ENCODE results near the gene ZFYVE28.
"Not testable (repeated sequence)": the region's sequence is repeated elsewhere in the genome, so short reads cannot be mapped to it uniquely, and the experiment has no call there.

Gene ZFYVE28

DNA sequence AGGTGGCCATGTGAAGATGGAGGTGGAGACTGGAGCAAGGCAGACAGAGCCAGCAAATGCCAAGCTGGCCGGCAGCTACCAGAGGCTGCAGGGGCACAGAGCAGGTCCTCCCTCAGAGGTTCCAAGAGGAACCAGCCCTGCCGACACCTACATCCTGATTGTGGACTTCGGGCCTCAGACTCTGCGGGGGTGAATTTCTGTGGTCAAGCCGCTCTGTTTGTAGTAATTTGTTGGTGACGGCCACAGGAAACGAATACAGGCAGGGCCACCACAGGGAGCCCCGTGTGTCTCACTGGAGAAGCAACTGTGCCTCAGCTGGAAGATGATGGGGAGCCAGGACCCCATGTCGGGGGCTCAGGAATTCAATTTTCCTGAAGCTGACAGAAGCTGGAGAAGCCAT is 28.3 kb downstream of the ZFYVE28 start:
- no peak for DNase-seq (ENCODE audit: low spot score)

DNA sequence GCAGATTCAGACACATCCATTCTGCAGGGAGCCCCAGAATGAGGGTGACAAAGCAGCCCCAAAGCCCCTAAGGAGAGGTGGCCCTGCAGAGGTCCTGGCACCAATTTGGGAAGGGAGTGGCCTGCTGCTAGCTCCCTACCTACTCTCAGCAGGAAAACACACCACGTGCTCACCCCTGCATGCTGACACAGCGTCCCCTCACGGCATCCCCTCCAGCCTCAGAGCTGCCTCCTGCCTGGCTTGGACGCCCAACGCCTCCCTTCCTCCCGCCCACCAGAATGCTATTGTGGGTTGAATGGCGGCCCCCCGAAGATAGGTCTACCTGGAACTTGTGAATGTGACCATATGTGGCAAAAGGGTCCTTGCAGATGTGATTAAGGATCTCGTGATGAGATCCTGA is 28.8 kb downstream of the ZFYVE28 start:
- no peak for DNase-seq (ENCODE audit: low spot score)

DNA sequence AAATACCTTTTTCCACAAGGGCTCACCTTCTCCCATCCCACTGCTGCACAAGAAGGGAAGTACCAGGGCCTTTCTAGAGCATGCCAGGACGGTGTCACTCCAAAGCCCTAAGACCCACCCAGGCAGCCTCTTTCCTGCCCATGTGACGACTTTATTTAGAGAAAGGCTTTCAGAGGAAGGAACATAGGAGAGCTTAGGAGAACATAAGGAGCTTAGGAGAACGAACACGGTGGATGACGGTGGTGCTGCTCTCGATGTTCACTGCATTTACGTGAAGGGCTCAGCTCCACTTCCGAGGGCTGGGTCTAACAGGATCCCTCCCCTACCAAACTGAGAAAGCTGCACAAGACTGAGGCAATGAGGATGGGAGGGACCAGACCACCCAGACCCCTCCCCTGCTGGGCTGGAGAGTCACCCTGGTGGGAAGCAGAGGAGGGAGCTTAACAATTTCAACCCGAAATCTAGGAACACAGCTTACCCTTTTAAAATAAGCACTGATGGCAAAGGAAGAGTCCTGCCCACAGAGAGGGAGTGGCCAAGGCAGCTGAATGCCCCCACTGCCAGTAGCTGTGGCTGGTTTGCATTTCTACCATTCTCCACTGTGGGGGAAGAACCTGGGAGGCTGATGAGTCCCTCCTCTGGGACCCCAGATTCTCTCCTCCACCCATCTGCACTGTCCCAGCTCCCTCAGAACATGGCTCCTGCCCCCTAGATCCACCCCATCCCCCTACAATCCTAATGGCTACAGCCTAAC is 29.8 kb downstream of the ZFYVE28 start:
- no peak for DNase-seq (ENCODE audit: low spot score)

DNA sequence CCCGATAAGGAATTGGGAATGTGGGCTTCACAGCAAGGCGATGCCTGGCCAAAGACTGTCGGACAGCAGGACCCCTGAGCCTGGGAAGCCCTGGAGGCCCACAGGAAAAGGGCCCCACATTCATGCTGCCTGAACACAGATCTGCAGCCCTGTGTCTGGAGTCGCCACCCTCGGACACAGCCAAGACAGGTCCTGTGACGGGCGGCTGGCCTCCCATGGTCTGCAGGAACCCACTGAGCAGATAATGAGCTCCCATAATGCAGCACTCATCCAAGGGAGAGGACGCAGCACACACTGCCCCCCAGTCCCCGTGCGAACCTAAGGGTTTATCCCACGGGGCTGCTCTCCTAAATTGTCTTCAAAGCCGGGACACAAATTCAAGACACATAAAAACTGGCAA is 30.6 kb downstream of the ZFYVE28 start:
- no peak for DNase-seq (ENCODE audit: low spot score)

DNA sequence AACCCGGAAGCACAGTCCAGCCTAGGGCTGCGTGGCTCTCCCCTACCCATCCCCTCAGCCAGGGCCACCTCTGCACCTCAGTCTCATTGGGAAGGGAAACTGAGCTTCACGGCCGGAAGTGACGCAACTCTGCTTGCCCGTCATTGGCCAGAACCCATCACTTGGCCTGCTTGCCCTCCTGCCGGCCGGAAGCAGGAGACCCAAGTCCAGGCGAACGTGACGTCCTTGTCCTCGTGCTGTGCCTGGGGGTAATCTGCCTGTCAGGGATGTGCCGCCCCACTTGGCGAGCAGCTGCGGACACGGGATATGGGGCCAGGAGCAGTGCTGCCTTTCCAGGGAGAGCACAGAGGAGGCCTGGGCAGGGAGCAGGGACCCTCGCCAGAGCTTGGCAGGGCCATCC is 31.2 kb downstream of the ZFYVE28 start:
- no peak for DNase-seq (ENCODE audit: low spot score)

DNA sequence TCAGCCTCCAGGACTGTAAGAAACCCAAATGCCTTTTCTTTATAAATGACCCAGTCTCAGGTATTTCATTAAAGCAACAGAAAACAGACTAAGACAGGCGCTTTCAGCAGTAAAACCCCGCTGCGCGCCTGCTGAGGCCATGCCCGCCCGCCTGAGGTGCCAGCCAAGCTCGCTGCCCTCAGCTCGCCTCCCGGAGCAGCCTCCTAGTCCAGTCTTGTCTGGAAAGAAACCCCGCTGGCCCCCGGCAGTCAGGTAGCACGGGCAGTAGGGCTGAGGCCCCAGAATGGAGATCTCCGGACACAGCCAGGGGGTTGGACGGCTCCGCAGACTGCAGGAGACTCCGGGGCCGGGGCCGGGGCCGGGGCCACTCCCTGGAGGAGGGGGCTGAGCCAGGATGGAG is 31.7 kb downstream of the ZFYVE28 start:
- no peak for DNase-seq (ENCODE audit: low spot score)

DNA sequence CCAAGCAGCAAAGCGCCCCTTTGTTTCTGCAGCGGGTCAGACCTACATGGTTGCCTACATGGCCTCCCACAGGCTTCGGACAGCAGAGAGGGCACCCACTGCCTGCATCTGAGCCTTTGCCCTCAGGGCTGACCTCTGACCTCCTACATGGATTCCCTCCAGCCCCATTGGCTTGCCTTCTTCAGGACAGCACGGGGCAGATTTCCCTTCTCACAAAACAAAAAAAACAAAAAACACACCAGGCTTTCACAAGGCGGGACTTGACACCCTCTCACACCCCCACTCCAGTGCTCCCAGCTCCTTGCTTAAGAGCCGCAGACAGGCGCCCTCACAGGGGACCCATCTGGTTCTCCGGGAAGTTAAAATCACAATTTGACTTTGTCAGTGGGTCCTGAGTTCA is 32.9 kb downstream of the ZFYVE28 start:
- DNase-seq (ENCODE audit: low spot score), result no peak

DNA sequence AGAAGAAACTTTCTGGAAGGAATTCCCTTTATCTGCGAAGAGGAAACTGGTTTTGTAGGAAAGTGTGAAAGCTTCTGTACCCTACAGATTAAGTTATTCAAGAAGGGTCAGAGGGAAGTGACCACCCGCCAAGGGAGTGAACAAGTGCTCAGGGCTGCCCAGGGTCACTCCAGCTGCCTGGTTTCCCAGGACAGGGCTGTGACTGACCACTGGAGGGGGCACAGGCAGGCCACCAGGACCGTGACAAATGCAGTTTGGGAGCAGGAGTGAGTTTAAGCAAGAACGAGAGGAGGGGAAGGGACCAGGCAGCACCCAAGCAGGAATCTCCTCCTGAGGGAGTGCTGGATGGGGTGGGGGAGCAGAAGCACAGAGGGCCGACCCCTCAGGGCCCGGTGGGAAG is 34.2 kb downstream of the ZFYVE28 start:
- no peak for DNase-seq (ENCODE audit: low spot score)

DNA sequence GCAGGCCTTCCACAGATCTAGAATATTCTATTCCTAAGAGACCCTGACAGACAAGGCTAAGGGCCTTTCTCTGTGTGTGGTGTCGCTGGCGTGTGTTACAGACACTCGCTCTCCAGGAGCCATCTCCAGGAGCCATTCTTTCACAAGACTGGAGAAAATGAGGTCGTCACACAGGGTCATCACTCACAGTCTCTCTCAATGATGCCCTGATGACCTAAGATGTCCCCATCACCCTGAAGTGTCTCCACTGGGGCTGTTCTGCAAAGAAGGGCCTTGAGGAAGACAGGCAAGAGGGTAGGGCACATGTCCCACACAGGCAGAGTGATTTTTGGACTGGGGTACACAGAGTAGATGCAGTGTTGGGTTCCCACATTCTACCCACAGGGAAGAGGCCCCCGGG is 34.7 kb downstream of the ZFYVE28 start:
- no peak for DNase-seq (ENCODE audit: low spot score)

DNA sequence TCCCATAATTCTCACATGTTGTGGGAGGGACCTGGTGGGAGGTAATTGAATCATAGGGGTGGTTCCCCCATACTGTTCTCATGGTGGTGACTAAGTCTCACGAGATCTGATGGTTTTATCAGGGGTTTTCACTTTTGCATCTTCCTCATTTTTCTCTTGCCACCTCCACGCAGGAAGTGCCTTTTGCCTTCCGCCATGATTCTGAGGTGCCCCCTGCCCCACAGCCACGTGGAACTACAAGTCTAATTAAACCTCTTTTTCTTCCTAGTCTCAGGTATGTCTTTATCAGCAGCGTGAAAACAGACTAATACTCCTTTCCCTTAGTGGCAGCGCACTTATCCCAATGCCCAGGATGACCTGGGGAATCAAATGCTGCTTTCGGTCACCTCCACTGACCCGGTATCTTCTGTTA is 35.2 kb downstream of the ZFYVE28 start:
- not testable (repeated sequence) for DNase-seq (ENCODE audit: low spot score)

DNA sequence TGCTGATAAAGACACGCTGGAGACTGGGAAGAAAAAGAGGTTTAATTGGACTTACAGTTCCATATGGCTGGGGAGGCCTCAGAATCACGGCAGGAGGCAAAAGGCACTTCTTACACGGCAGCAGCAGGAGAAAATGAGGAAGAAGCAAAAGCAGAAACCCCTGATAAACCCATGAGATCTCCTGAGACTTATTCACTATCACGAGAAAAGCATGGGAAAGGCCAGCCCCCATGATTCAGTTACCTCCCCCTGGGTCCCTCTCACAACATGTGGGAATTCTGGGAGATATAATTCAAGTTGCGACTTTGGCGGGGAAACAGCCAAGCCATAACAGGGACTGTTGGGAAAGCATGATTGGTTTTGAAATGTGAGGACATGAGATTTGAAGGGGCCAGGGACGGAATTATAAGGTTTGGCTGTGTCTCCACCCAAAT is 35.7 kb downstream of the ZFYVE28 start:
- not testable (repeated sequence) for DNase-seq (ENCODE audit: low spot score)

DNA sequence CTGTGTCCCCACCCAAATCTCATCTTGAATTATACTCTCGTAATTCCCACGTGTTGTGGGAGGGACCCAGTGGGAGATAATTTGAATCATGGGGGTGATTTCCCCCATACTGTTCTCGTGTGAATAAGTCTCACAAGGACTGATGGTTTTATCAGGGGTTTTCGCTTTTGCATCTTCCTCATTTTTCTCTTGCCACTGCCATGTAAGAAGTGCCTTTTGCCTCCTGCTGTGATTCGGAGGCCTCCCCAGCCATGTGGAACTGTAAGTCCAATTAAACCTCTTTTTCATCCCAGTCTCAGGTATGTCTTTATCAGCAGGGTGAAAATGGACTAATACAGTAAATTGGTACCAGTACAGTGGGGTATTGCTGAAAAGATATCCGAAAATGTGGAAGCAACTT is 37.9 kb downstream of the ZFYVE28 start:
- DNase-seq (ENCODE audit: low spot score), result not testable (repeated sequence)

DNA sequence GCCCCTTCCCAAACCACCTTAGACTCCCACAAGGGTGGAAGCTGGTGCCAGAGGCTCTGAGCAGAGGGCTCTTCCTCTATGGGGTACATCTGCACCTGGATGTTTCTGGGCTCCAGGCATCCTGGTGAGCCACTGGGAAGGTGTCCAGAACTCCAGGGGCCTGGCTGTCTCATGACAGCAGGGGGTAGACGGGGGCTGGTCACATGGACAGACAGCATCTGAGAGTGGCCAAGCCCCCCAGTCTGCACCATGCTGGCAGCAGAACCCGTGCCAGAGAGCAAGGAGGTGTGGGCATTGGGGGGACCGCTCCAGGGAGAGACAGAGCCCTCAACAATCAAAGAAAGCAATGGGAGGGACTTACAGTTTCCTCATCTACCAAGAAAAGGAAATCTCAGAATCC is 39.5 kb downstream of the ZFYVE28 start:
- DNase-seq (ENCODE audit: low spot score), result no peak

DNA sequence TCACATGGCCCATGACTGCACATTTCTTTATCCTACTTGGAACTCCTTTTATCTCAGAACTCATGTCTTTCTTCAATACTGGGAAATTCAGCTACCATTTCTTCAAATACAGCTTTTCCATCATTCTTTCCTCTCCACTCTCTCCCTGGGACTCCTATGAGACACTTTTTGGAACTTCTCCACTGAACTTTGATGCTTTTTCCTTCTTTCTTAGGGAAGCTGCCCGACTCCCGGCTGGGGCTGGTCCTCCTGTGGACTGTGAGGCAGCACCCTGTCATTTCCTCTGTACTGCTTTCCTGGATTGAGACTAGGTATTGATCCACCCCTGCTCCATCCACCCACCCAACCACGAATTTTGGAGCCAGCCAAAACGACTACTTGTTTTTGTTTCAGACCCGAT is 40.0 kb downstream of the ZFYVE28 start:
- DNase-seq (ENCODE audit: low spot score), result no peak

DNA sequence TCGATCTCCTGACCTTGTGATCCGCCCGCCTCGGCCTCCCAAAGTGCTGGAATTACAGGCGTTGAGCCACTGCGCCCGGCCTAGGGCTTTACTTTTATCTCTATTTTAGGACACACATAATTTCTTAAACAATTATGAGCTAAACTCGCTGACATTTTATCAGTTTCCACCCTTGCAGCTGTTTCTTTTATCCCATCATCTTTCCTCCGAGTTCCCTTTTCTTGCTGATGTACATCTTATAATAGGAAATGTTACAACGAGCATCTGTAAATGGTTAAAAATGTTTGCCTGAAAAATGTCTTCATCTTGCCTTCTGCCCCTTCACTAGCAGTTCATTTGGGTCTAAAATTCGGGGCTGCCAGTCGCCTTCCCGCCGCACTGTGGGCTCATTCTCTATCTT is 41.2 kb downstream of the ZFYVE28 start:
- DNase-seq (ENCODE audit: low spot score), result no peak

DNA sequence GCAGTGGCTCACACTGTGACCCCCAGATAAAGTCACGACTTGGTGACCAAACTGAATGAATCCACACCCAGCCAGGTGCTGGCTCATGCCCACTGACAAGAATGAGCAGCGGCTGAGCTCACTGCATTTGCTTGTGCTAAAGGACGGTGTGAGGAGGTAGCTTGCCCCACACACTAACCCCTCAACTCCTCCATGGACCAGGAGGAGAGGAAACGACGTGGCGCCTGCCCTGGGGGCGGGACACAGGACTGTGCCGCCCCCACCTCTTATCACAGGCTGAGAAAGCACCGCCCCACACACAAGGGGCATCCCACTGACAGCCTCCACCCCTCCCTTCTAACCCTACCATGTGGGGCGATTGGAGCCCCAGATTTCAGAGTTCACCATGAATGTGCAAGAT is 43.0 kb downstream of the ZFYVE28 start:
- no peak for DNase-seq (ENCODE audit: low spot score)

DNA sequence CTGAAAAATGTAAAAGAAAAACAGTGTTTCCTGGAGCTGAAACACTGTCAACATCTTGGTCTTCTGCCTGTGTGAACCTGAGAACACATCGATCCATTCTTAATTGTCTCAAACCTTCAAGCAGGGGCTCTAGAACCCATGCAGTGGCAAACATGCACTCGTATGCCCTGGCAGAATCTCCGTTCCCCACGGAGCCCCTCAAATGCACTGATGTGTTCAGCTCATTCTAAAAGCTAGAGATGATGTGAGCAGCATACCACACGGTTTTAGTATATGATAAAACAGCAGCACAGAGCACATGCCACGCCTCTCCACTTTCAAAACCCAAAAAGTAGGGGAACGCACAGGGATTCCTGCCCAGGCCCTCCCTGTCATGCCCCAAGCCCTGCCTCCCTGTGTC is 44.9 kb downstream of the ZFYVE28 start:
- DNase-seq (ENCODE audit: low spot score), result no peak

DNA sequence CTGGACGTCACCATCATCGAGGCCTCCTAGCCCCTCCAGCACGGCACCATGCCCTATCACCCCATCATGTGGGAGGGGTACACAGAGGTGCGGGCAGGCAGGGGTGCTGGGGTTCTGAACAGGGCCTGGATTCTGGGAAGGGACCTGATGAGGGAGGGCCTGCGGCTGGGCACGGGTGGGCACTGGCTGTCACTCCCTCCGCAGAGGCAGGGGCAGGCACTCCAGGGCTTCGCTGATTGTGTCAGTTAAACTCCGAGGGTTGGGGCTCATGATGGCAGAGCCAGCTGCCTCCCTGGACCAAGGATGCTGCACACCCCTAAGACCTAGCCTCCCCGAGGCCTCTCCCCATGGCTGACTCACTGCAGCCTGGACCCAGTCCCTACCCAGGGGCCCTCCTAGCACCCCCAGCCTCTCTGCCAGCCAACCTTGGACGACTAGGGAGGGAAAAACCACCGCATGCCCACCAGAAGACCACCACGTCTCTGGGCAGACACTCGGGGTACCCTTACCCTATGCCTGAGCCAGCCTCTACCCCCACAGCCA is 45.9 kb downstream of the ZFYVE28 start:
- DNase-seq (ENCODE audit: low spot score), result no peak

DNA sequence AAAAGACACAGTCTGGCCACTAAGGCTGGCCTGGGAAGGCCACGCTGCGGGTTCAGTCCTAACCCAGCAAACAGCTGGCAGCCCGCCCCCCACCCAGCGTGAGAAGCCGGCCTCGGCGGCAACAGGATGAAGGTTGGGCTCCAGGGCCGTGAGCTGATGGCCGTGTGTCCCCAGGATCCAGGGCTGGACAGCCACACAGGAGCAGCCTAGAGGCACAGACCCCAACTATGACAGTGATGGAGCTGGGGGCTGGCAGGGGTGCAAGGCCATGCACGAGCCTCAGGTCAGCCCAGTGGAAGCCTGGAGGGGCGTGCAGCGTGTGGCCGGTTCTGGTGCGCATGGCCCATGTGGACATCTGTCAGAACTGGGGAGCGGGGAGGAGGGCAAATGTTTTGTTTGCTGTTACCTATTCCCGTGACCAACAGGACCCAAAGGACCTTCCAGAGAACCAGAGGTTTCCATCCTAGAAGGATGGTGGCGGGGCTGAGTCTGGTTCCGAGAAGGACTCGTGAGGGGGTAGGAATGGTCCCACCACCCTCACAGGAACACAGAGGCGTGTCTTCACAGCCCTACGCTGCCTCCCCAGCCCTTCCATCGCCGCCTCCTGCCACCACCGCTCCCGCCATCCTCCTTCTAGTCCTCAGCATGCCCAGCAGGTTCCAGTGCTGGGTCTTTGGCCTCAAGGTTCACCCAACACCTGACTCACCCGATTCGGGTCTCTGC is 46.5 kb downstream of the ZFYVE28 start:
- DNase-seq (ENCODE audit: low spot score), result no peak

DNA sequence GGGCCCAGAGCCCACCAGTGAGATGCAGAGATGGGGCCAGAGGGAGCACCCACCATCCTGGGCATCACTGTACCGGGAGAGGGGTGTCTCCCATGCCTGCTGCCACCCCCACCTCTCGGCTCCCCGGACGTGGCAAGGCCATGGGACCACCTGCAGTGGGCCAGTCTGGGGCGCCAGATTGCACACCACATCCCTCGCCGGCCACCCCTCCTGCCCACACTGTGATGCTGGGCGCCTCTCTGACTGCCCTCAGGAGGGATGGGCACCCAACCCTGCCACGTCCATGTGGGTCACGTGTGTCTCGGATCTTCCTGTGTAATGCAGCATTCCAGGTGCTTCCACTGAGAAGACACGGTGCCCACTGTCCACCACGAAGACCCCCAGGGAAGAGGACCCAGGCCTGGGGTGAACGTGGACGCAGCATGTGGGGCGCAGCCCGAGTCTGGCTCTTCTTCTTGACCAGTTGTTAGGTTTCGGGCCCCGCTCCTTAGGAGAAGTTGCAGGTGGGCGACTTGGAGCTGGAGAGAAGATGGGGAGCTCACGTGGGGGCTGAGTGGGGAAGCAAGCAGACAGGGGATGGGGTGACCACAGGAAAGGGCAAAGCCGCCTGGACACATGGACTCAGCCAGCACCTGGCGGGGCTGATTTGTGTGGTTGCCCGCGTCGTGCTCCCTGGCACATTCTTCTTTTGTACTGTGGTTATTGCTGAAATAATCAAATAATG is 47.7 kb downstream of the ZFYVE28 start:
- no peak for DNase-seq (ENCODE audit: low spot score)

DNA sequence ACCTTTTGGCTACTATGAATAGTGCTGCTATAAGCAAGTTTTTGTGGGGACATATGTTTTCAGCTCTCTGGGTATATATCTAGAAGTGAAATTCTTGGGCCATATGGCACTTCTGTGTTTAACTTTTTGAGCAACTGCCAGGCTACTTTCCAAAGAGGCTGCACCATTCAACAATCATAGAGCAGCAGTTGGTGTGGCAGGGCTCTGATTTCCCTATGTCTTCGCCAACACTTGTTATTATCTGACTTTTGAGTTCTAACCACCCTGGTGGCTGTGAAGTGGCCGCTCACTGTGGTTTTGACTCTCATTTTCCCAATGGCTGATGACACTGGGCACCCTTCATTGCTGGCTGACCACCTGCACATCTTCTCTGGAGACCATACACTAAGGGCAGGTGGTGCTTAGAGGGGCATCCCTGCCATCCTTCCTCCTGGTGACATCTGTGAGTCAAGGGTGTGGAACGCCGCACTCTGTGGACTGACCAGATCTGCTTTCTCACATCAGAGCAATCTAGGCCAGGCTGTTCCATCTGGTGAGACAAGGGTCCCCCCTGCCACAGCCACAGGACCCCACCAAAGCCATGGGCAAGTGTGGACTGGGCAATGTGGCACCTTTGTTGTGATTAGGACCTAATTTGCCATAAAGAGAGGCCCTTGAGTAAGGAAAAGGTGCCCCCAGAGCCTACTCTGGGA is 49.6 kb downstream of the ZFYVE28 start:
- no peak for DNase-seq (ENCODE audit: low spot score)

DNA sequence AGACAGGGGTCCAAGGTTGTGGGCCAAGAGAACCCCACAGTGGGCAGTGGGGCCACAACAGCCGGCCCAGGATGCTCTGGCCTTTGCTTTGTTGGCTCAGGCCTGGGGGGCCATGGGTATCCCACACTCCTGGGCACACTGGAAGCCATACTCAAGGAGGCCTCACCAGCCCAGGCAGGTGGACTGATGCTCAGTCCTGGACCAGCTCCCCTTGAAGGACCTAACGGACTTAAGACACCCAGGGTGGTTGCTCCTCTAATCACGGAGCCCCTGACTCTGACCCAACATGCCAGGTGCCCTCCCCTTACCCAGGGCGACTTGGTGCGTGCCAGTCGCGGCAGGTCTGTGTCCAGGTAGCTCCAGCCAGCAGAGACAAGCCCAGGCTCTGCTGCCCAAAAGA is 50.8 kb downstream of the ZFYVE28 start:
- no peak for DNase-seq (ENCODE audit: low spot score)

All from NAMALWA (cell line).